HepG2 (cell line): ENCODE results near the gene CCNF. TPM values are rescaled to one million over a fixed set of nuclear protein-coding genes. Genes with fewer than 3 reads are reported as not detected.
A peak's percentile ranks its signal among the peaks of the same experiment; 100 is the strongest.

Experiments
- ATAC-seq: fragments of 200-7000 bp; cut with Tn5 transposase; 3 replicates; pipeline ENCODE4 v1.9.1; 2020; ENCODE audit warnings: mild to moderate bottlenecking, moderate library complexity
- BruUV-seq: library from RNA; stranded (reverse); fragments of 400-500 nt; replicated peaks from 2 replicates; lab custom pipeline; 2021; lab: Mats Ljungman, UMichigan
- CTCF ChIA-PET: fragments of 300-600 bp; formaldehyde crosslinking; extraction: SDS; loops from one replicate; lab custom pipeline; 2021; ENCODE audit warnings: low total read pairs, inconsistent platforms, low intra/inter-chr PET ratio; lab: Yijun Ruan, JAX
- POLR2A ChIA-PET: fragments of 350-600 bp; sonication (Branson Sonifier 250); formaldehyde crosslinking; loops from one replicate; lab custom pipeline; 2020; ENCODE audit warnings: antibody characterized with exemption, inconsistent platforms; lab: Yijun Ruan, JAX
- DNase-seq: peaks from one replicate; pipeline ENCODE4 v3.0.0-alpha.2; 2015; ENCODE audit warnings: low spot score
- FAIRE-seq: peaks from 3 replicates; lab custom pipeline; 2011; peaks lifted over from hg19 to GRCh38; lab: Jason Lieb, UNC
- H2AFZ ChIP-seq: one replicate; pipeline ENCODE4 v1.6.1; 2011; ENCODE audit warnings: low read length, inconsistent platforms
- H3K27ac ChIP-seq: fragments of 300-600 bp; 3 replicates; pipeline ENCODE4 v1.8.0; 2011; ENCODE audit warnings: mixed run types, mild to moderate bottlenecking, mixed read lengths, low read length, inconsistent platforms; ENCODE audit not compliant: insufficient read depth; ENCODE audit errors: extremely low read length
- H3K27me3 ChIP-seq, 2 experiments: fragments of 200-600 bp in 1 of 2; 2 replicates in 1 of 2; 3 replicates in 1 of 2; pipeline versions ENCODE4 v1.6.0 to v1.8.0; 2011; ENCODE audit warnings: low read length in 2 of 2, mild to moderate bottlenecking in 2 of 2, moderate library complexity in 2 of 2, inconsistent platforms in 1 of 2; ENCODE audit not compliant: insufficient read depth in 2 of 2, control insufficient read depth in 1 of 2
- H3K36me3 ChIP-seq, 2 experiments: fragments of 200-600 bp in 1 of 2; replicated peaks in 1 of 2; 2 replicates in 1 of 2; 3 replicates in 1 of 2; pipeline versions ENCODE4 v1.5.1 to v1.8.0; 2011; ENCODE audit warnings: low read length in 2 of 2, inconsistent platforms in 1 of 2; ENCODE audit not compliant: insufficient read depth in 2 of 2, control insufficient read depth in 1 of 2
- H3K4me1 ChIP-seq: 2 replicates; pipeline ENCODE4 v1.5.1; 2012; ENCODE audit warnings: low read length, inconsistent platforms; ENCODE audit not compliant: insufficient read depth
- H3K4me2 ChIP-seq: 2 replicates; pipeline ENCODE4 v1.6.0; 2011; ENCODE audit warnings: low read depth, low read length, inconsistent platforms
- H3K4me3 ChIP-seq, 3 experiments: fragments of 200-600 bp in 1 of 3; sonication (generic), shearing (Covaris generic) in 1 of 3; replicated peaks in 1 of 3; 2 replicates each; pipeline ENCODE4 v1.5.1; 2011 to 2016; ENCODE audit warnings: low read length in 3 of 3, inconsistent platforms in 2 of 3, low read depth in 2 of 3, mild to moderate bottlenecking in 2 of 3, control low read depth in 1 of 3, mixed read lengths in 1 of 3; ENCODE audit not compliant: insufficient read depth in 1 of 3
- H3K79me2 ChIP-seq: one replicate; pipeline ENCODE4 v1.6.1; 2011; ENCODE audit warnings: low read length, inconsistent platforms; ENCODE audit not compliant: insufficient read depth
- H3K9ac ChIP-seq: 2 replicates; pipeline ENCODE4 v1.6.0; 2011; ENCODE audit warnings: mild to moderate bottlenecking, low read depth, low read length, inconsistent platforms; ENCODE audit not compliant: insufficient read depth
- H3K9me3 ChIP-seq: 2 replicates; pipeline ENCODE4 v1.5.1; 2012; ENCODE audit warnings: mild to moderate bottlenecking, low read length
- H4K20me1 ChIP-seq: 2 replicates; pipeline ENCODE4 v1.6.0; 2011; ENCODE audit warnings: inconsistent platforms, mild to moderate bottlenecking, low read length, moderate library complexity; ENCODE audit not compliant: insufficient read depth
- ARNT2 ChIP-seq: sonication (generic); formaldehyde crosslinking; IDR thresholded peaks from 2 replicates; pipeline ENCODE4 v1.8.0; 2022; ENCODE audit warnings: mild to moderate bottlenecking, low read depth, missing genetic modification reagents, moderate library complexity
- BRCA1 ChIP-seq: sonication (generic); formaldehyde crosslinking; IDR thresholded peaks from 2 replicates; pipeline ENCODE4 v1.4.0; 2020; ENCODE audit warnings: missing genetic modification reagents
- CCDC6 ChIP-seq: sonication (generic); formaldehyde crosslinking; IDR thresholded peaks from 2 replicates; pipeline ENCODE4 v1.8.1; 2022; ENCODE audit warnings: mild to moderate bottlenecking, missing genetic modification reagents, moderate library complexity
- GABPA ChIP-seq, 2 experiments: IDR thresholded peaks; 2 replicates each; pipeline ENCODE4 v1.6.1; 2011 to 2016; ENCODE audit warnings: low read depth in 2 of 2, low read length in 1 of 2, missing biosample characterization in 1 of 2, missing genetic modification characterization in 1 of 2
- HIC2 ChIP-seq: sonication (generic); formaldehyde crosslinking; IDR thresholded peaks from 2 replicates; pipeline ENCODE4 v1.9.0; 2022; ENCODE audit warnings: low read depth, missing genetic modification reagents
- KLF6 ChIP-seq: IDR thresholded peaks from 2 replicates; pipeline ENCODE4 v1.8.0; 2016; ENCODE audit warnings: missing biosample characterization, missing genetic modification reagents
- MED13 ChIP-seq: sonication (generic); formaldehyde crosslinking; IDR thresholded peaks from 2 replicates; pipeline ENCODE4 v1.5.0; 2020; ENCODE audit warnings: missing genetic modification reagents
- SAFB2 ChIP-seq: sonication (generic); formaldehyde crosslinking; IDR thresholded peaks from 2 replicates; pipeline ENCODE4 v1.5.1; 2020; ENCODE audit warnings: missing genetic modification reagents, low read depth, mild to moderate bottlenecking, borderline replicate concordance
- SATB2 ChIP-seq: sonication (generic); formaldehyde crosslinking; IDR thresholded peaks from 2 replicates; pipeline ENCODE4 v1.5.0; 2020; ENCODE audit warnings: missing genetic modification reagents
- SP2 ChIP-seq: sonication (generic); formaldehyde crosslinking; IDR thresholded peaks from 2 replicates; pipeline ENCODE4 v1.5.1; 2020; ENCODE audit warnings: mild to moderate bottlenecking, missing genetic modification reagents
- ZFYVE20 ChIP-seq: sonication (generic); formaldehyde crosslinking; IDR thresholded peaks from 2 replicates; pipeline ENCODE4 v1.8.0; 2023; ENCODE audit warnings: low read depth, mild to moderate bottlenecking, moderate library complexity, missing genetic modification reagents, borderline replicate concordance
- ZSCAN29 ChIP-seq: sonication (generic); formaldehyde crosslinking; conservative IDR thresholded peaks from 2 replicates; pipeline ENCODE4 v1.4.0; 2020; ENCODE audit warnings: mild to moderate bottlenecking, missing genetic modification reagents
- WGBS: methylation state at CpG from one replicate; pipeline ENCODE4 v1.1.6; 2017; ENCODE audit warnings: low lambda C conversion rate; 5-methylcytosine and 5-hydroxymethylcytosine counted together
- in situ Hi-C: cut with HindIII; loops from 2 replicates; pipeline ENCODE4 v1.10.0; 2017; ENCODE audit warnings: low pct_unique_long_range_greater_than_20kb; ENCODE audit not compliant: extremely low pct_ligation_motif_present
- intact Hi-C: fragments of 100-400 bp; cut with micrococcal nuclease; formaldehyde crosslinking; loops from one replicate; pipeline ENCODE4 v1.10.0; 2022; ENCODE audit not compliant: unreplicated experiment
- polyA plus RNA-seq, 8 experiments: library from polyadenylated mRNA; depleted of rRNA in 3 of 8; stranded (reverse) in 7 of 8; unstranded in 1 of 8; fragments of >200 nt; fragmentation: Illumina TruSeq in 4 of 8; extraction: Trizol in 4 of 8; gene quantifications; 2 replicates each; pipeline versions ENCODE4 v1.2.1 to v1.2.3, GENCODE V29; 2011 to 2016; ENCODE audit warnings: low read depth in 4 of 8, missing spikeins in 1 of 8, mixed read lengths in 1 of 8; ENCODE audit not compliant: insufficient read depth in 1 of 8
- total RNA-seq, 5 experiments: library from RNA; depleted of rRNA; stranded (reverse); fragments of >200 nt; fragmentation: Illumina TruSeq; extraction: Trizol; gene quantifications; 2 replicates each; pipeline ENCODE4 v1.2.3, GENCODE V29; 2016; ENCODE audit warnings: low read depth in 1 of 5
- TF ChIP-seq, protein P1 (sequence below): sonication (generic); formaldehyde crosslinking; IDR thresholded peaks from 2 replicates; pipeline ENCODE4 v1.8.0; 2022; ENCODE audit warnings: low read depth, missing genetic modification reagents
- TF ChIP-seq, protein P2 (sequence below): sonication (generic); formaldehyde crosslinking; IDR thresholded peaks from 2 replicates; pipeline ENCODE4 v1.5.0; 2020; ENCODE audit warnings: mild to moderate bottlenecking, missing genetic modification reagents, borderline replicate concordance

CCNF gene
- total and polyA plus RNA-seq, 2 of the 13 experiments (the other 11 are each of a cell fraction or from before 2014, with no cell fraction given) = 6.4 to 22.8 TPM

- intact Hi-C loops = loop anchor here (5.0 kb wide), 1 partner anchor 42 kb away; no protein-coding TSS in a partner anchor
- CTCF ChIA-PET = interaction anchor here (1.4 kb wide), 1 partner anchor 27 kb away, joined by 3 read pairs; no protein-coding TSS in a partner anchor
- no peak for FAIRE-seq
- Histone ChIP-seq H4K20me1 (peaks cover 14% of the 10 kb centered on the region), H3K27ac (peak overlapping the region; percentile 58), H3K9me3 (no peaks in the 10 kb centered on the region), H3K4me3 (peak overlapping the region; percentile 79 to 92 (median 85)), H3K9ac (peak overlapping the region; percentile 75), H3K79me2 (peaks cover 16% of the 10 kb centered on the region), H3K36me3 (peaks cover 1 to 2% of the 10 kb centered on the region in 2 experiments; a peak in 1 of 5 replicates), H3K27me3 (peaks cover 8 to 16% of the 10 kb centered on the region in 2 experiments), H2AFZ (no peak overlapping the region), H3K4me1 (peaks cover 68% of the 10 kb centered on the region), H3K4me2 (peak overlapping the region; percentile 89)
- in situ Hi-C loops = no loop called here
- no TSS peak for BruUV-seq
- DNase-seq = no peak
- ATAC-seq = peak; percentile 26
- POLR2A ChIA-PET = interaction anchor here (0.5 to 1.6 kb wide), 6 partner anchors 10 to 61 kb away, joined by 3 to 6 read pairs (median 4); partner anchors contain the start of genes AMDHD2 and TEDC2
- WGBS = no CpG with 5 or more reads among the region's 100 CpGs
- TF ChIP-seq SATB2 (0 out of 2 replicates have a peak, but pooled peaks have one; percentile 25), MED13 (CRISPR knock-in tag) (peak; percentile 26; the same call in 1 of the 2 replicates), ZFYVE20 (CRISPR knock-in tag) (no peak), ZSCAN29 (CRISPR knock-in tag) (peak; percentile 98), KLF6 (0 out of 2 replicates have a peak, but pooled peaks have one; percentile 17), SP2 (CRISPR knock-in tag) (0 out of 2 replicates have a peak, but pooled peaks have one; percentile 10), SAFB2 (CRISPR knock-in tag) (no peak), HIC2 (CRISPR knock-in tag) (peak; percentile 23; the same call in 1 of the 2 replicates), ARNT2 (CRISPR knock-in tag) (0 out of 2 replicates have a peak, but pooled peaks have one; percentile 57), BRCA1 (CRISPR knock-in tag) (0 out of 2 replicates have a peak, but pooled peaks have one; percentile 26), GABPA (IDR thresholded peaks at IDR 0.05; ENCODE audit: low read depth, low read length) (no peak; the same call in 1 of the 2 replicates), GABPA (CRISPR knock-in tag; IDR thresholded peaks at IDR 0.05; ENCODE audit: low read depth) (no peak), CCDC6 (CRISPR knock-in tag) (0 out of 2 replicates have a peak, but pooled peaks have one; percentile 33)
- TF ChIP-seq, protein P1, sequence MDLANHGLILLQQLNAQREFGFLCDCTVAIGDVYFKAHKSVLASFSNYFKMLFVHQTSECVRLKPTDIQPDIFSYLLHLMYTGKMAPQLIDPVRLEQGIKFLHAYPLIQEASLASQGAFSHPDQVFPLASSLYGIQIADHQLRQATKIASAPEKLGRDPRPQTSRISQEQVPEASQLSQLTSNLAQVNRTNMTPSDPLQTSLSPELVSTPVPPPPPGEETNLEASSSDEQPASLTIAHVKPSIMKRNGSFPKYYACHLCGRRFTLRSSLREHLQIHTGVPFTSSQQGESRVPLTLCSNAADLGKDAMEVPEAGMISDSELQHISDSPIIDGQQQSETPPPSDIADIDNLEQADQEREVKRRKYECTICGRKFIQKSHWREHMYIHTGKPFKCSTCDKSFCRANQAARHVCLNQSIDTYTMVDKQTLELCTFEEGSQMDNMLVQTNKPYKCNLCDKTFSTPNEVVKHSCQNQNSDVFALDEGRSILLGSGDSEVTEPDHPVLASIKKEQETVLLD (CRISPR knock-in tag) = no peak
- TF ChIP-seq, protein P2, sequence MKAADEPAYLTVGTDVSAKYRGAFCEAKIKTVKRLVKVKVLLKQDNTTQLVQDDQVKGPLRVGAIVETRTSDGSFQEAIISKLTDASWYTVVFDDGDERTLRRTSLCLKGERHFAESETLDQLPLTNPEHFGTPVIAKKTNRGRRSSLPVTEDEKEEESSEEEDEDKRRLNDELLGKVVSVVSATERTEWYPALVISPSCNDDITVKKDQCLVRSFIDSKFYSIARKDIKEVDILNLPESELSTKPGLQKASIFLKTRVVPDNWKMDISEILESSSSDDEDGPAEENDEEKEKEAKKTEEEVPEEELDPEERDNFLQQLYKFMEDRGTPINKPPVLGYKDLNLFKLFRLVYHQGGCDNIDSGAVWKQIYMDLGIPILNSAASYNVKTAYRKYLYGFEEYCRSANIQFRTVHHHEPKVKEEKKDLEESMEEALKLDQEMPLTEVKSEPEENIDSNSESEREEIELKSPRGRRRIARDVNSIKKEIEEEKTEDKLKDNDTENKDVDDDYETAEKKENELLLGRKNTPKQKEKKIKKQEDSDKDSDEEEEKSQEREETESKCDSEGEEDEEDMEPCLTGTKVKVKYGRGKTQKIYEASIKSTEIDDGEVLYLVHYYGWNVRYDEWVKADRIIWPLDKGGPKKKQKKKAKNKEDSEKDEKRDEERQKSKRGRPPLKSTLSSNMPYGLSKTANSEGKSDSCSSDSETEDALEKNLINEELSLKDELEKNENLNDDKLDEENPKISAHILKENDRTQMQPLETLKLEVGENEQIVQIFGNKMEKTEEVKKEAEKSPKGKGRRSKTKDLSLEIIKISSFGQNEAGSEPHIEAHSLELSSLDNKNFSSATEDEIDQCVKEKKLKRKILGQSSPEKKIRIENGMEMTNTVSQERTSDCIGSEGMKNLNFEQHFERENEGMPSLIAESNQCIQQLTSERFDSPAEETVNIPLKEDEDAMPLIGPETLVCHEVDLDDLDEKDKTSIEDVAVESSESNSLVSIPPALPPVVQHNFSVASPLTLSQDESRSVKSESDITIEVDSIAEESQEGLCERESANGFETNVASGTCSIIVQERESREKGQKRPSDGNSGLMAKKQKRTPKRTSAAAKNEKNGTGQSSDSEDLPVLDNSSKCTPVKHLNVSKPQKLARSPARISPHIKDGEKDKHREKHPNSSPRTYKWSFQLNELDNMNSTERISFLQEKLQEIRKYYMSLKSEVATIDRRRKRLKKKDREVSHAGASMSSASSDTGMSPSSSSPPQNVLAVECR (CRISPR knock-in tag) = no peak; the same call in none of the 2 replicates
Measured at GRCh38 chr16:2473999-2474876, 45.0 kb downstream of the CCNF start.
